ENCODE results near the gene AFF3. TPM values are rescaled to one million over a fixed set of nuclear protein-coding genes. Genes with fewer than 3 reads are reported as not detected.
A peak's percentile ranks its signal among the peaks of the same experiment; 100 is the strongest.

The AFF3 gene
- total and polyA plus RNA-seq, 2 donors (not counting 3 experiments of a cell fraction or from before 2014, with no cell fraction given): 0.06 to 0.07 TPM

GRCh38 chr2:100124761-100125160 is 17.6 kb downstream of the AFF3 start:
- H3K9me3 ChIP-seq (replicated peaks; ENCODE audit: control insufficient read depth, insufficient read depth, low read length): no peaks in the 10 kb centered on the region
- H3K9me1 ChIP-seq (replicated peaks; ENCODE audit: control insufficient read depth, extremely low read depth, insufficient read depth, low read length): no peaks in the 10 kb centered on the region
- no peak overlapping the region for H2AFZ ChIP-seq (ENCODE audit: low read depth, low read length)
- TF ChIP-seq JUN (IDR thresholded peaks at IDR 0.05; ENCODE audit: borderline replicate concordance, insufficient read depth, insufficient read length, low read depth) (peak; percentile 25), FOS (IDR thresholded peaks at IDR 0.05; ENCODE audit: borderline replicate concordance, insufficient read depth, low read length) (no peak)
- dilution Hi-C loops (cut with MboI; ENCODE audit: extremely low pct_ligation_motif_present, low sequenced_read_pairs): no loop called here
- no peak overlapping the region for H3K27ac ChIP-seq (ENCODE audit: insufficient read depth, low read depth, low read length)
- H4K20me1 ChIP-seq (replicated peaks; ENCODE audit: control insufficient read depth, extremely low read depth, insufficient read depth, low read length): no peaks in the 10 kb centered on the region
- H3K79me2 ChIP-seq (ENCODE audit: control insufficient read depth, insufficient read depth, low read length): no peaks in the 10 kb centered on the region
- CTCF ChIA-PET: no interaction called here
- H3K27me3 ChIP-seq (ENCODE audit: control insufficient read depth in 2 of 2, insufficient read depth in 2 of 2, low read length in 2 of 2): peaks cover 0 to 3% of the 10 kb centered on the region in 2 experiments
- H3K4me3 ChIP-seq (replicated peaks in 1 of 3; ENCODE audit: insufficient read depth in 1 of 3, low read depth in 1 of 3, low read length in 3 of 3): no peak overlapping the region
- no peak for FAIRE-seq
- no TSS peak for BruUV-seq (replicated peaks)
- intact Hi-C loops (cut with micrococcal nuclease): no loop called here
- H3K36me3 ChIP-seq (ENCODE audit: control insufficient read depth in 2 of 2, extremely low read depth in 1 of 2, insufficient read depth in 2 of 2, low read length in 2 of 2): no peaks in the 10 kb centered on the region
- POLR2A ChIA-PET: no interaction called here
- no peak for DNase-seq (ENCODE audit: low read depth, low spot score)
- peak overlapping the region; percentile 11 for H3K4me2 ChIP-seq (ENCODE audit: insufficient read depth, low read length)
- H3K4me1 ChIP-seq (ENCODE audit: control insufficient read depth, extremely low read depth, insufficient read depth, low read length): no peaks in the 10 kb centered on the region
- H3K9ac ChIP-seq (replicated peaks; ENCODE audit: extremely low read depth, insufficient read depth, low read length): no peak overlapping the region

GRCh38 chr2:100121124-100121718 is 21.2 kb downstream of the AFF3 start:
- DNase-seq (ENCODE audit: low read depth, low spot score) (no peak), FAIRE-seq (no peak)
- Histone ChIP-seq H3K9me3 (replicated peaks; ENCODE audit: control insufficient read depth, insufficient read depth, low read length) (no peaks in the 10 kb centered on the region), H3K9ac (replicated peaks; ENCODE audit: extremely low read depth, insufficient read depth, low read length) (no peak overlapping the region), H3K36me3 (ENCODE audit: control insufficient read depth in 2 of 2, extremely low read depth in 1 of 2, insufficient read depth in 2 of 2, low read length in 2 of 2) (no peaks in the 10 kb centered on the region), H3K27ac (ENCODE audit: insufficient read depth, low read depth, low read length) (no peak overlapping the region), H2AFZ (ENCODE audit: low read depth, low read length) (no peak overlapping the region), H3K4me1 (ENCODE audit: control insufficient read depth, extremely low read depth, insufficient read depth, low read length) (no peaks in the 10 kb centered on the region), H3K4me2 (ENCODE audit: insufficient read depth, low read length) (no peak overlapping the region), H3K79me2 (ENCODE audit: control insufficient read depth, insufficient read depth, low read length) (no peaks in the 10 kb centered on the region), H3K27me3 (ENCODE audit: control insufficient read depth in 2 of 2, insufficient read depth in 2 of 2, low read length in 2 of 2) (peaks cover 2 to 11% of the 10 kb centered on the region in 2 experiments), H4K20me1 (replicated peaks; ENCODE audit: control insufficient read depth, extremely low read depth, insufficient read depth, low read length) (no peaks in the 10 kb centered on the region), H3K4me3 (replicated peaks in 1 of 3; ENCODE audit: insufficient read depth in 1 of 3, low read depth in 1 of 3, low read length in 3 of 3) (no peak overlapping the region), H3K9me1 (replicated peaks; ENCODE audit: control insufficient read depth, extremely low read depth, insufficient read depth, low read length) (no peaks in the 10 kb centered on the region)
- no TSS peak for BruUV-seq (replicated peaks)
- ChIA-PET POLR2A (no interaction called here), CTCF (interaction anchor here (0.6 kb wide), 1 partner anchor 12 kb away, joined by 3 read pairs; no protein-coding TSS in a partner anchor)
- TF ChIP-seq FOS (IDR thresholded peaks at IDR 0.05; ENCODE audit: borderline replicate concordance, insufficient read depth, low read length): no peak
- no peak for TF ChIP-seq JUN (IDR thresholded peaks at IDR 0.05; ENCODE audit: borderline replicate concordance, insufficient read depth, insufficient read length, low read depth)
- TF ChIP-seq POLR2A (IDR thresholded peaks at IDR 0.05; ENCODE audit: low read depth, low read length): no peak
- no peak for TF ChIP-seq MYC (IDR thresholded peaks at IDR 0.05; ENCODE audit: low read depth, low read length)
- TF ChIP-seq POLR2AphosphoS5 (IDR thresholded peaks at IDR 0.05; ENCODE audit: insufficient read depth, low read depth, low read length): no peak
- TF ChIP-seq GATA2 (IDR thresholded peaks at IDR 0.05; ENCODE audit: insufficient read depth, insufficient read length, low read depth, low read length): no peak
- TF ChIP-seq CTCF (IDR thresholded peaks at IDR 0.05; ENCODE audit: extremely low read depth in 1 of 2, insufficient read depth in 1 of 2, low read depth in 1 of 2, low read length in 2 of 2): no peak
- TF ChIP-seq EZH2 (IDR thresholded peaks at IDR 0.05; ENCODE audit: borderline replicate concordance, low read depth, low read length, severe bottlenecking): no peak
- no peak for TF ChIP-seq MAX (IDR thresholded peaks at IDR 0.05; ENCODE audit: insufficient read depth, insufficient read length)
- intact Hi-C loops (cut with micrococcal nuclease) (no loop called here), dilution Hi-C loops (cut with MboI; ENCODE audit: extremely low pct_ligation_motif_present, low sequenced_read_pairs) (no loop called here)
